Fibroblast of villous mesenchyme (primary cell): ENCODE measurements around the gene FCHO1. TPM values are rescaled to one million over a fixed set of nuclear protein-coding genes. Genes with fewer than 3 reads are reported as not detected.

ENCODE experiments used
- DNase-seq: peaks from one replicate; pipeline ENCODE4 v3.0.0-alpha.2; 2010; ENCODE audit warnings: low read depth
- H3K4me3 ChIP-seq: 2 replicates; pipeline ENCODE4 v1.5.1; 2011; ENCODE audit warnings: low read depth, mild to moderate bottlenecking, low read length
- total RNA-seq: library from RNA; depleted of rRNA; stranded (reverse); fragments of >200 nt; gene quantifications from 2 replicates; pipeline ENCODE4 v1.2.3, GENCODE V29; 2012
- TF ChIP-seq, protein P1 (sequence below): IDR thresholded peaks from 2 replicates; pipeline ENCODE4 v1.5.1; 2012; ENCODE audit warnings: low read depth, mild to moderate bottlenecking, low read length; ENCODE audit not compliant: insufficient read depth

The FCHO1 gene
- total RNA-seq, 1 donor, result 0.43 TPM

DNA sequence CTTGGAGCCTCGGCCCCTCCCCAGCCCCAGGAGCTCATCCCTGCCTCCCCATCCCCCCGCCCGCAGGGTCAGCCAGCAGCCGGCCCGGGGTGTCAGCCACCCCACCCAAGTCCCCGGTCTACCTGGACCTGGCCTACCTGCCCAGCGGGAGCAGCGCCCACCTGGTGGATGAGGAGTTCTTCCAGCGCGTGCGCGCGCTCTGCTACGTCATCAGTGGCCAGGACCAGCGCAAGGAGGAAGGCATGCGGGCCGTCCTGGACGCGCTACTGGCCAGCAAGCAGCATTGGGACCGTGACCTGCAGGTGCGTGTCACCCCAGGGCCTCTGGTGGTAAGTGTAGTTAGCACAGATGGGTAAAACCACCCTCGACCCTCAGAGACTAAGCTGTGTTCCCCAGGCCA, 18.1 kb upstream of the FCHO1 start:
- no peak for DNase-seq
- TF ChIP-seq, protein P1, sequence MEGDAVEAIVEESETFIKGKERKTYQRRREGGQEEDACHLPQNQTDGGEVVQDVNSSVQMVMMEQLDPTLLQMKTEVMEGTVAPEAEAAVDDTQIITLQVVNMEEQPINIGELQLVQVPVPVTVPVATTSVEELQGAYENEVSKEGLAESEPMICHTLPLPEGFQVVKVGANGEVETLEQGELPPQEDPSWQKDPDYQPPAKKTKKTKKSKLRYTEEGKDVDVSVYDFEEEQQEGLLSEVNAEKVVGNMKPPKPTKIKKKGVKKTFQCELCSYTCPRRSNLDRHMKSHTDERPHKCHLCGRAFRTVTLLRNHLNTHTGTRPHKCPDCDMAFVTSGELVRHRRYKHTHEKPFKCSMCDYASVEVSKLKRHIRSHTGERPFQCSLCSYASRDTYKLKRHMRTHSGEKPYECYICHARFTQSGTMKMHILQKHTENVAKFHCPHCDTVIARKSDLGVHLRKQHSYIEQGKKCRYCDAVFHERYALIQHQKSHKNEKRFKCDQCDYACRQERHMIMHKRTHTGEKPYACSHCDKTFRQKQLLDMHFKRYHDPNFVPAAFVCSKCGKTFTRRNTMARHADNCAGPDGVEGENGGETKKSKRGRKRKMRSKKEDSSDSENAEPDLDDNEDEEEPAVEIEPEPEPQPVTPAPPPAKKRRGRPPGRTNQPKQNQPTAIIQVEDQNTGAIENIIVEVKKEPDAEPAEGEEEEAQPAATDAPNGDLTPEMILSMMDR, result no peak
- no peak overlapping the region for H3K4me3 ChIP-seq

DNA sequence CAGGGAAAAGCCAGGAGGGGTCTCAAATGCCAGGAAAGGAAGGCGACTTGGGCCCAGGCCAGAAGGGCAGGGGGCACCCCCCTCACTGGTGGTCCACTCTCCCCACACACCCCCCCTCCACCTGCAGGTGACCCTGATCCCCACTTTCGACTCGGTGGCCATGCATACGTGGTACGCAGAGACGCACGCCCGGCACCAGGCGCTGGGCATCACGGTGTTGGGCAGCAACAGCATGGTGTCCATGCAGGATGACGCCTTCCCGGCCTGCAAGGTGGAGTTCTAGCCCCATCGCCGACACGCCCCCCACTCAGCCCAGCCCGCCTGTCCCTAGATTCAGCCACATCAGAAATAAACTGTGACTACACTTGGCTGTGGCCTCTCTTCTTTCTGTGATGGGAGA, 17.1 kb upstream of the FCHO1 start:
- no peak for DNase-seq
- TF ChIP-seq, protein P1, result no peak
- no peak overlapping the region for H3K4me3 ChIP-seq

DNA sequence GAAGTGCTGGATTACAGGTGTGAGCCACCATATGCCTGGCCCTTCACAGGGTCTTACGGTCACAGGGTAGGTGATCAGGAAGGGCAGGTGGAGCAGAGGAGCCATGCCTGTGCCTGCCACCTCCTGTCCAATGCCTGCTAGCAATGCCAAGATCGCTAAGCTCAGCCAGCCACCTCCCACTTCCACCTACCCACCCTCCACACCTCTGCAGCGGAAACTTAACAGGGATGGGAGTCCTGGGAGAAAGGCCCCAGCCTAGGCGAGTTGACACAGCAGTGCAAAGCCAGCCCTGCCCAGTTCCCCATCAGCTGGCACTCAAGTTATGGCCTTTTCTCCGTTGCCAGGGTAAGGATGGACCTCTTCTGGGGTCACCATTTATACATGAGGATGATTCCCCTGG, 15.9 kb upstream of the FCHO1 start:
- TF ChIP-seq, protein P1, result no peak
- no peak overlapping the region for H3K4me3 ChIP-seq
- DNase-seq, result no peak

DNA sequence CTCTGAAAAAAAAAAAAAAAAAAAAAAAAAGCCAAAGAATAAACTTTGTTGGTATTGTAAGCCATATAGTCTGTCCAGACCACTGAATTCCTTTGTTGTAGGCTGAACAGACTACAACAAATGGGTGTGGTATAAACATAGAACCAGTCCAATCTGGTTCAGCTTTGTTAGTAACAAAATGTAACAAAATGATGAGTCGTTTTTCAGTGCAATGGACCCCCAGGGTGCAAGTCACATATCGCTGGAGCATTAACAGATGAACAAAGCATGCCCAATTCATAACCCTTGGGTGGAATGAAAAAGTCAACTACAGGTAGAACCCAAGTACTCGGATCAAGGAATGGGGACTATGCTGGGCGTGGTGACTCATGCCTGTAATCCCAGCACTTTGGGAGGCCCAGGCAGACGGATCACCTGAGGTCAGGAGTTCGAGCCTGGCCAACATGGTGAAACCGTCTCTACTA, 13.6 kb upstream of the FCHO1 start:
- DNase-seq, result no peak
- TF ChIP-seq, protein P1, result no peak
- H3K4me3 ChIP-seq, result no peak overlapping the region

DNA sequence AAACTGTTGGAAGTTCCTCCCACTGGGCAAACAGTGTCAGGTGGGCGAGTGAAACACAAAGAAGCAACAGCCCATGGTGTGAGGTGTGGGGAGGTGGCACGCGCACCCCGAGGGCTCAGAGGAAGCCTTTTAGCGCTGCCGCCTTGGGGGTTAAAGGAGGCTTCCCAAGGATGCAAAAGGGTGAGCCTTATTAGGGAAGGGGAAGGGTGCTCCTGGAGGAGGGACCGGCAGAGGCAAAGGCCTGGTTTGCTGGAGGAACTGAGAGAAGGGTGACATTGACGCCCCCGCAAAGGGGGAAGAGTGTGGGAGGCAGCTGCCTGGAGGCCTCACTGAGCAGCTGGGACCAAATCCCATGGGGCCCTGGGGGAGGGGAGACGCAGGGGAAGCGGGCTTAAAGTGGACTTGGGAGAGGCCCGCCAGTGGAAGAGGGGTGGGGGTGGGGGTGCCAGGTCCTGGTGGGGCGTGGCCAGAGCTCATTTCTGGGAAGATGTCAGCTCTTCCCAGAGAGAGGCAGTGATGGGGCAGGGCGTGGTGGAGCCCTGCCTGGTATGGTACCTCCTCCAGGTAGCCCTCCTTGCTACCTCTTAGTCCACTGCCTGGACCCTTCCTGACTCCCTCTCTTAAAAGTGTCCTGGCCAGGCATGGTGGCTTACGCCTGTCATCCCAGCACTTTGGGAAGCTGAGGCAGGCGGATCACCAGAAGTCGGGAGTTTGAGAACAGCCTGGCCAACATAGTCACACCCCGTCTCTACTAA, 12.0 kb upstream of the FCHO1 start:
- H3K4me3 ChIP-seq, result no peak overlapping the region
- peak; percentile 36 for DNase-seq
- TF ChIP-seq, protein P1, result no peak

DNA sequence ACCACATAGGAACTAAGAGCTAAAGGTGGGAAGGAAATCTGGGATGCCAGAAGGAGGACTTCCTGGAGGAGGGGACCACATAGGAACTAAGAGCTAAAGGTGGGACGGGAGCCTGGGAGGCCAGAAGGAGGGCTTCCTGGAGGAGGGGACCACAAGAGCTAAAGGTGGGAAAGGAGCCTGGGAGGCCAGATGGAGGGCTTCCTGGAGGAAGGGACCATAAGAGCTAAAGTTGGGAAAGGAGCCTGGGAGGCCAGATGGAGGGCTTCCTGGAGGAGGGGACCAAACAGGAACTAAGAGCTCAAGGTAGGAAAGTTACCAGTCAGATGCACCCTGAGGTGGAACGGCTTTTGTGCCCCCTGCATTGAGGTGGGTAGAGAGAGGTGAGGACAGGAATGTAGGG, 9.8 kb upstream of the FCHO1 start:
- TF ChIP-seq, protein P1, result no peak
- DNase-seq, result no peak
- no peak overlapping the region for H3K4me3 ChIP-seq
